ENCODE data around the gene VSNL1.

- TF ChIP-seq CTCF (IDR thresholded peaks at IDR 0.05) (no peak), POLR2A (IDR thresholded peaks at IDR 0.05) (no peak)
Measured at GRCh38 chr2:17627434-17627833, 86.9 kb downstream of the VSNL1 start.
